H9 (cell line): ENCODE data around the gene TCF23. TPM values are rescaled to one million over a fixed set of nuclear protein-coding genes. Genes with fewer than 3 reads are reported as not detected.
A peak's percentile ranks its signal among the peaks of the same experiment; 100 is the strongest.

Source experiments
- DNase-seq: peaks from one replicate; pipeline ENCODE4 v3.0.0-alpha.2; 2017
- H2AFZ ChIP-seq: one replicate; pipeline ENCODE4 v1.6.1; 2013; ENCODE audit warnings: mild to moderate bottlenecking, low read length, control low read depth, moderate library complexity
- H2AK5ac ChIP-seq: 2 replicates; pipeline ENCODE4 v1.6.1; 2013; ENCODE audit warnings: low read length, control low read depth, mixed read lengths; ENCODE audit not compliant: insufficient read length
- H2BK120ac ChIP-seq: one replicate; pipeline ENCODE4 v1.6.1; 2013; ENCODE audit warnings: low read depth, mild to moderate bottlenecking, low read length, control low read depth, inconsistent platforms; ENCODE audit not compliant: poor library complexity, severe bottlenecking
- H2BK12ac ChIP-seq: 2 replicates; pipeline ENCODE4 v1.6.1; 2013; ENCODE audit warnings: low read length, control low read depth, mixed read lengths, low read depth; ENCODE audit not compliant: insufficient read length
- H2BK15ac ChIP-seq: 2 replicates; pipeline ENCODE4 v1.6.1; 2013; ENCODE audit warnings: low read depth, low read length, control low read depth
- H2BK20ac ChIP-seq: one replicate; pipeline ENCODE4 v1.6.1; 2013; ENCODE audit warnings: low read depth, mild to moderate bottlenecking, low read length, control low read depth, inconsistent platforms; ENCODE audit not compliant: poor library complexity, severe bottlenecking
- H2BK5ac ChIP-seq: 2 replicates; pipeline ENCODE4 v1.6.1; 2013; ENCODE audit warnings: low read length, control low read depth, mixed read lengths; ENCODE audit not compliant: insufficient read length
- H3K14ac ChIP-seq: 2 replicates; pipeline ENCODE4 v1.6.1; 2013; ENCODE audit warnings: low read length, control low read depth; ENCODE audit not compliant: insufficient read depth
- H3K18ac ChIP-seq: 2 replicates; pipeline ENCODE4 v1.6.1; 2013; ENCODE audit warnings: low read depth, mild to moderate bottlenecking, mixed read lengths, low read length, control low read depth; ENCODE audit not compliant: insufficient read length
- H3K23ac ChIP-seq: 2 replicates; pipeline ENCODE4 v1.6.1; 2013; ENCODE audit warnings: low read length, control low read depth, mixed read lengths, low read depth; ENCODE audit not compliant: insufficient read length
- H3K23me2 ChIP-seq: 2 replicates; pipeline ENCODE4 v1.6.1; 2013; ENCODE audit warnings: low read depth, mild to moderate bottlenecking, mixed read lengths, low read length, control low read depth; ENCODE audit not compliant: insufficient read length, poor library complexity, severe bottlenecking
- H3K27ac ChIP-seq: 2 replicates; pipeline ENCODE4 v1.5.1; 2013; ENCODE audit warnings: low read length, control low read depth, mixed read lengths, low read depth; ENCODE audit not compliant: insufficient read length
- H3K27me3 ChIP-seq: 2 replicates; pipeline ENCODE4 v1.6.1; 2013; ENCODE audit warnings: low read length, control low read depth, inconsistent platforms; ENCODE audit not compliant: insufficient read depth
- H3K4ac ChIP-seq: 2 replicates; pipeline ENCODE4 v1.6.1; 2013; ENCODE audit warnings: low read depth, mild to moderate bottlenecking, control low read depth, inconsistent platforms, low read length, moderate library complexity
- H3K4me1 ChIP-seq: 2 replicates; pipeline ENCODE4 v1.6.1; 2013; ENCODE audit warnings: low read length, control low read depth, inconsistent platforms; ENCODE audit not compliant: insufficient read depth
- H3K4me2 ChIP-seq: 2 replicates; pipeline ENCODE4 v1.6.1; 2013; ENCODE audit warnings: low read length, control low read depth, mixed read lengths; ENCODE audit not compliant: insufficient read length, insufficient read depth
- H3K56ac ChIP-seq: 2 replicates; pipeline ENCODE4 v1.6.1; 2013; ENCODE audit warnings: low read depth, mild to moderate bottlenecking, mixed read lengths, low read length, control low read depth; ENCODE audit not compliant: insufficient read length
- H3K79me1 ChIP-seq: 2 replicates; pipeline ENCODE4 v1.6.1; 2013; ENCODE audit warnings: low read depth, mild to moderate bottlenecking, moderate library complexity, low read length, control low read depth, inconsistent platforms; ENCODE audit not compliant: insufficient read depth, poor library complexity, severe bottlenecking
- H3K79me2 ChIP-seq: 2 replicates; pipeline ENCODE4 v1.6.1; 2013; ENCODE audit warnings: low read length, control low read depth, inconsistent platforms; ENCODE audit not compliant: insufficient read depth
- H3K9ac ChIP-seq: 2 replicates; pipeline ENCODE4 v1.6.1; 2013; ENCODE audit warnings: low read length, control low read depth, mixed read lengths; ENCODE audit not compliant: insufficient read length; ENCODE audit errors: extremely low read depth
- H3K9me3 ChIP-seq: one replicate; pipeline ENCODE4 v1.6.1; 2013; ENCODE audit warnings: low read depth, low read length, inconsistent platforms; ENCODE audit not compliant: control insufficient read depth
- H3T11ph ChIP-seq: one replicate; pipeline ENCODE4 v1.6.1; 2013; ENCODE audit warnings: mild to moderate bottlenecking, low read length, control low read depth, inconsistent platforms
- H4K20me1 ChIP-seq: one replicate; pipeline ENCODE4 v1.6.1; 2013; ENCODE audit not compliant: control insufficient read depth, insufficient read length, insufficient read depth
- H4K5ac ChIP-seq: 2 replicates; pipeline ENCODE4 v1.6.1; 2013; ENCODE audit warnings: low read depth, mild to moderate bottlenecking, mixed read lengths, low read length, control low read depth; ENCODE audit not compliant: insufficient read length
- H4K8ac ChIP-seq: replicated peaks from 2 replicates; pipeline ENCODE4 v1.6.1; 2013; ENCODE audit warnings: low read length, control low read depth, mixed read lengths, low read depth; ENCODE audit not compliant: insufficient read length
- H4K91ac ChIP-seq: 2 replicates; pipeline ENCODE4 v1.6.1; 2013; ENCODE audit warnings: low read depth, mild to moderate bottlenecking, moderate library complexity, mixed read lengths, low read length, control low read depth; ENCODE audit not compliant: insufficient read length
- H3K27ac Mint-ChIP-seq, 3 experiments: 2 replicates in 2 of 3; 3 replicates in 1 of 3; pipeline ENCODE4 v1.8.0; 2020 to 2021; ENCODE audit warnings: mixed read lengths in 3 of 3, mild to moderate bottlenecking in 1 of 3, moderate library complexity in 1 of 3
- H3K27me3 Mint-ChIP-seq: 2 replicates; pipeline ENCODE4 v1.8.0; 2021; ENCODE audit warnings: low read depth, mild to moderate bottlenecking, moderate library complexity, mixed read lengths
- H3K36me3 Mint-ChIP-seq, 3 experiments: 2 replicates in 2 of 3; 3 replicates in 1 of 3; pipeline ENCODE4 v1.8.0; 2020 to 2021; ENCODE audit warnings: low read depth in 3 of 3, mixed read lengths in 3 of 3; ENCODE audit not compliant: insufficient read depth in 1 of 3
- H3K4me1 Mint-ChIP-seq, 2 experiments: 2 replicates each; pipeline ENCODE4 v1.8.0; 2020; ENCODE audit warnings: mixed read lengths in 2 of 2
- H3K4me3 Mint-ChIP-seq, 2 experiments: 2 replicates in 1 of 2; 3 replicates in 1 of 2; pipeline ENCODE4 v1.8.0; 2020 to 2021; ENCODE audit warnings: mild to moderate bottlenecking in 2 of 2, mixed read lengths in 2 of 2, moderate library complexity in 1 of 2
- H3K9me3 Mint-ChIP-seq, 2 experiments: 2 replicates in 1 of 2; 3 replicates in 1 of 2; pipeline ENCODE4 v1.8.0; 2020; ENCODE audit warnings: mild to moderate bottlenecking in 2 of 2, mixed read lengths in 2 of 2, moderate library complexity in 1 of 2
- CTCF ChIP-seq: fragments of 200-600 bp; sonication (generic); conservative IDR thresholded peaks from 3 replicates; pipeline ENCODE4 v1.8.0; 2021; ENCODE audit warnings: antibody characterized with exemption, mild to moderate bottlenecking
- WGBS: extraction: QIAGEN DNeasy Blood & Tissue Kit; methylation state at CpG from one replicate; pipeline ENCODE4 v1.1.7; 2013; ENCODE audit warnings: missing lambda C conversion rate, low lambda C conversion rate, mixed read lengths; ENCODE audit not compliant: insufficient read length; ENCODE audit errors: extremely low coverage; 5-methylcytosine and 5-hydroxymethylcytosine counted together
- total RNA-seq: library from RNA; stranded (reverse); gene quantifications from 2 replicates; pipeline ENCODE4 v1.2.1, GENCODE V29; 2021

The TCF23 gene
- total RNA-seq, 1 experiment from 2014 or later, result not detected

- no peak overlapping the region for H3K4ac ChIP-seq
- H3K9ac ChIP-seq, result no peak overlapping the region
- no peak overlapping the region for H2BK15ac ChIP-seq
These were observed 49.4 kb upstream of the TCF23 start for GRCh38 chr2:27099334-27099955.

More at GRCh38 chr2:27099334-27099955, 49.4 kb upstream of the TCF23 start:
- Histone ChIP-seq H3T11ph (no peak overlapping the region), H2BK5ac (no peak overlapping the region), H3K14ac (no peak overlapping the region), H3K79me2 (no peaks in the 10 kb centered on the region), H2BK20ac (no peak overlapping the region), H4K20me1 (peaks cover 3% of the 10 kb centered on the region), H3K9me3 (no peaks in the 10 kb centered on the region), H3K79me1 (no peaks in the 10 kb centered on the region), H2BK12ac (no peak overlapping the region), H4K5ac (no peak overlapping the region), H3K27me3 (no peaks in the 10 kb centered on the region), H3K23ac (no peak overlapping the region), H3K56ac (no peak overlapping the region), H2BK120ac (no peak overlapping the region), H3K18ac (no peak overlapping the region), H2AK5ac (no peak overlapping the region), H3K4me1 (no peaks in the 10 kb centered on the region), H4K8ac (no peak overlapping the region), H3K27ac (no peak overlapping the region), H3K23me2 (no peaks in the 10 kb centered on the region), H2AFZ (no peak overlapping the region), H3K4me2 (no peak overlapping the region), H4K91ac (no peak overlapping the region)
- no CpG with 5 or more reads among the region's 19 CpGs for WGBS
- H3K9me3 Mint-ChIP-seq, result no peaks in the 10 kb centered on the region; a peak in 1 of 5 replicates
- peak overlapping the region in 2 of 3 experiments; percentile 49 to 74; a peak in 3 of 7 replicates for H3K27ac Mint-ChIP-seq
- no peak for TF ChIP-seq CTCF
- no peak overlapping the region for H3K4me3 Mint-ChIP-seq
- peaks cover 10% of the 10 kb centered on the region; the same call in 1 of the 2 replicates for H3K27me3 Mint-ChIP-seq
- H3K36me3 Mint-ChIP-seq, result peaks cover 0 to 1% (median 0%) of the 10 kb centered on the region in 3 experiments; a peak in 4 of 7 replicates
- peaks cover 8 to 10% of the 10 kb centered on the region in 2 experiments for H3K4me1 Mint-ChIP-seq
- no peak for DNase-seq
